Activated CD8-positive, alpha-beta T cell treated with anti-CD3 and anti-CD28 coated beads, Interleukin-2, amount 10 ng/mL, durations not matched to agents 7 days and 5 days (primary cell): Measurements from ENCODE around the gene RBCK1. TPM values are rescaled to one million over a fixed set of nuclear protein-coding genes. Genes with fewer than 3 reads are reported as not detected.
A peak's percentile ranks its signal among the peaks of the same experiment; 100 is the strongest.
"Not testable (repeated sequence)": the region's sequence is repeated elsewhere in the genome, so short reads cannot be mapped to it uniquely, and the experiment has no call there.

ENCODE experiments used
- ATAC-seq: fragments of 150-1000 bp; cut with Tn5 transposase; one replicate; pipeline ENCODE4 v1.10.0; 2021; ENCODE audit warnings: moderate library complexity
- CTCF ChIA-PET: fragments of 350-600 bp; sonication (Branson Sonifier 250); formaldehyde crosslinking; loops from one replicate; lab custom pipeline; 2021; ENCODE audit warnings: antibody characterized with exemption; lab: Charles Lee
- POLR2A ChIA-PET: fragments of 350-600 bp; sonication (Branson Sonifier 250); formaldehyde crosslinking; loops from one replicate; lab custom pipeline; 2021; ENCODE audit warnings: antibody characterized with exemption; lab: Charles Lee
- DNase-seq: peaks from one replicate; pipeline ENCODE4 v3.0.0-alpha.2; 2020
- H3K27ac Mint-ChIP-seq: one replicate; pipeline ENCODE4 v1.8.0; 2021; ENCODE audit warnings: mild to moderate bottlenecking, mixed read lengths
- H3K27me3 Mint-ChIP-seq: one replicate; pipeline ENCODE4 v1.8.0; 2021; ENCODE audit warnings: low read depth, mixed read lengths
- H3K36me3 Mint-ChIP-seq: one replicate; pipeline ENCODE4 v1.8.0; 2021; ENCODE audit warnings: low read depth, mixed read lengths
- H3K4me1 Mint-ChIP-seq: one replicate; pipeline ENCODE4 v1.8.0; 2021; ENCODE audit warnings: low read depth, mixed read lengths
- H3K4me3 Mint-ChIP-seq: one replicate; pipeline ENCODE4 v1.8.0; 2021; ENCODE audit warnings: mild to moderate bottlenecking, mixed read lengths
- H3K9me3 Mint-ChIP-seq: one replicate; pipeline ENCODE4 v1.8.0; 2022; ENCODE audit warnings: mixed read lengths; ENCODE audit not compliant: insufficient read depth
- total RNA-seq, 2 experiments: library from RNA; stranded (reverse); gene quantifications; one replicate each; pipeline ENCODE4 v1.2.3, GENCODE V29; 2021

The RBCK1 gene
- total RNA-seq, 2 experiments from 2014 or later: 135 to 149 TPM

GRCh38 chr20:467755-468154 lies 59.7 kb downstream of the RBCK1 start:
- Mint-ChIP-seq H3K4me1 (peaks cover 8% of the 10 kb centered on the region), H3K27me3 (peaks cover 18% of the 10 kb centered on the region), H3K4me3 (no peak overlapping the region), H3K9me3 (peaks cover 20% of the 10 kb centered on the region), H3K36me3 (peaks cover 7% of the 10 kb centered on the region), H3K27ac (no peak overlapping the region)
- POLR2A ChIA-PET: no interaction called here
- DNase-seq: no peak
- CTCF ChIA-PET: interaction anchor here (2.3 kb wide), 1 partner anchor 60 kb away, joined by 6 read pairs; no protein-coding TSS in a partner anchor
- ATAC-seq: no peak

GRCh38 chr20:469746-470490 lies 61.8 kb downstream of the RBCK1 start:
- H3K27me3 Mint-ChIP-seq: peaks cover 16% of the 10 kb centered on the region
- H3K9me3 Mint-ChIP-seq: peaks cover 20% of the 10 kb centered on the region
- peaks cover 6% of the 10 kb centered on the region for H3K4me1 Mint-ChIP-seq
- H3K4me3 Mint-ChIP-seq: no peak overlapping the region
- H3K27ac Mint-ChIP-seq: no peak overlapping the region
- H3K36me3 Mint-ChIP-seq: peaks cover 22% of the 10 kb centered on the region
- CTCF ChIA-PET: no interaction called here
- POLR2A ChIA-PET: interaction anchor here (0.7 kb wide), 1 partner anchor 90 kb away, joined by 3 read pairs; no protein-coding TSS in a partner anchor
- no peak for DNase-seq
- no peak for ATAC-seq

- H3K4me3 Mint-ChIP-seq: no peak overlapping the region
- peaks cover 18% of the 10 kb centered on the region for H3K9me3 Mint-ChIP-seq
- peaks cover 15% of the 10 kb centered on the region for H3K27me3 Mint-ChIP-seq
- POLR2A ChIA-PET: no interaction called here
- no peak overlapping the region for H3K27ac Mint-ChIP-seq
- ATAC-seq (no peak), DNase-seq (no peak)
- H3K4me1 Mint-ChIP-seq: peaks cover 6% of the 10 kb centered on the region
- CTCF ChIA-PET: interaction anchor here (1.0 to 1.4 kb wide), 3 partner anchors 34 to 147 kb away, joined by 3 to 4 read pairs (median 3); partner anchors contain the start of gene SOX12
- peaks cover 26% of the 10 kb centered on the region for H3K36me3 Mint-ChIP-seq
These were observed 64.2 kb downstream of the RBCK1 start for GRCh38 chr20:472137-472846.

GRCh38 chr20:472889-473292 lies 64.8 kb downstream of the RBCK1 start:
- DNase-seq (no peak), ATAC-seq (no peak)
- POLR2A ChIA-PET: no interaction called here
- Mint-ChIP-seq H3K36me3 (peaks cover 26% of the 10 kb centered on the region), H3K9me3 (peaks cover 16% of the 10 kb centered on the region), H3K4me1 (peaks cover 9% of the 10 kb centered on the region), H3K27me3 (peaks cover 12% of the 10 kb centered on the region), H3K4me3 (no peak overlapping the region), H3K27ac (no peak overlapping the region)
- CTCF ChIA-PET: interaction anchor here (0.6 to 1.4 kb wide), 3 partner anchors 20 to 148 kb away, joined by 3 to 4 read pairs (median 3); partner anchors contain the start of gene SOX12

- H3K4me3 Mint-ChIP-seq: no peak overlapping the region
- CTCF ChIA-PET: no interaction called here
- no peak for ATAC-seq
These were observed 66.5 kb downstream of the RBCK1 start for GRCh38 chr20:474581-474980.

GRCh38 chr20:475463-476357 lies 67.6 kb downstream of the RBCK1 start:
- H3K27ac Mint-ChIP-seq: no peak overlapping the region
- H3K4me3 Mint-ChIP-seq: no peak overlapping the region
- H3K36me3 Mint-ChIP-seq: peaks cover 43% of the 10 kb centered on the region
- H3K9me3 Mint-ChIP-seq: peaks cover 5% of the 10 kb centered on the region
- ChIA-PET CTCF (interaction anchor here (1.3 to 4.7 kb wide), 7 partner anchors 11 to 121 kb away, joined by 3 to 29 read pairs (median 6); no protein-coding TSS in a partner anchor), POLR2A (interaction anchor here (0.9 kb wide), 1 partner anchor 14 kb away, joined by 4 read pairs; no protein-coding TSS in a partner anchor)
- DNase-seq (no peak), ATAC-seq (no peak)
- H3K4me1 Mint-ChIP-seq: peaks cover 35% of the 10 kb centered on the region
- H3K27me3 Mint-ChIP-seq: no peaks in the 10 kb centered on the region

More at GRCh38 chr20:474581-474980, 66.5 kb downstream of the RBCK1 start:
- Mint-ChIP-seq H3K9me3 (peaks cover 16% of the 10 kb centered on the region), H3K36me3 (peaks cover 38% of the 10 kb centered on the region), H3K4me1 (peaks cover 25% of the 10 kb centered on the region), H3K27me3 (peaks cover 6% of the 10 kb centered on the region), H3K27ac (no peak overlapping the region)
- no peak for DNase-seq
- POLR2A ChIA-PET: no interaction called here

- H3K27ac Mint-ChIP-seq, H3K9me3 Mint-ChIP-seq, ATAC-seq, H3K4me3 Mint-ChIP-seq, H3K27me3 Mint-ChIP-seq, DNase-seq: not testable (repeated sequence)
- ChIA-PET POLR2A (interaction anchor here (0.9 to 1.4 kb wide), 3 partner anchors 15 to 179 kb away, joined by 3 to 4 read pairs (median 3); partner anchors contain the start of gene ZCCHC3), CTCF (interaction anchor here (0.9 to 4.7 kb wide), 11 partner anchors 10 to 125 kb away, joined by 3 to 29 read pairs (median 3); no protein-coding TSS in a partner anchor)
- Mint-ChIP-seq H3K4me1 (peaks cover 45% of the 10 kb centered on the region), H3K36me3 (peaks cover 47% of the 10 kb centered on the region)
These were observed 68.6 kb downstream of the RBCK1 start for GRCh38 chr20:476561-477249.

GRCh38 chr20:478010-478948 lies 70.2 kb downstream of the RBCK1 start:
- Mint-ChIP-seq H3K4me1 (peaks cover 49% of the 10 kb centered on the region), H3K36me3 (peaks cover 54% of the 10 kb centered on the region), H3K9me3 (no peaks in the 10 kb centered on the region), H3K27ac (peak overlapping the region; percentile 58), H3K4me3 (no peak overlapping the region), H3K27me3 (no peaks in the 10 kb centered on the region)
- ChIA-PET POLR2A (interaction anchor here (0.5 to 1.6 kb wide), 2 partner anchors 71 to 129 kb away, joined by 3 to 5 read pairs; no protein-coding TSS in a partner anchor), CTCF (interaction anchor here (0.7 to 4.7 kb wide), 11 partner anchors 9 to 123 kb away, joined by 3 to 29 read pairs (median 3); partner anchors contain the start of gene CSNK2A1)
- ATAC-seq (no peak), DNase-seq (no peak)

- H3K27me3 Mint-ChIP-seq: no peaks in the 10 kb centered on the region
- H3K4me1 Mint-ChIP-seq: peaks cover 46% of the 10 kb centered on the region
- H3K36me3 Mint-ChIP-seq: peaks cover 54% of the 10 kb centered on the region
- POLR2A ChIA-PET: interaction anchor here (1.6 kb wide), 1 partner anchor 72 kb away, joined by 5 read pairs; no protein-coding TSS in a partner anchor
- peak overlapping the region; percentile 58 for H3K27ac Mint-ChIP-seq
- CTCF ChIA-PET: interaction anchor here (0.9 to 4.7 kb wide), 9 partner anchors 8 to 167 kb away, joined by 3 to 29 read pairs (median 7); partner anchors contain the start of gene CSNK2A1
- H3K9me3 Mint-ChIP-seq: no peaks in the 10 kb centered on the region
- peak; percentile 62 for ATAC-seq
- H3K4me3 Mint-ChIP-seq: no peak overlapping the region
- peak; percentile 65 for DNase-seq
These were observed 70.9 kb downstream of the RBCK1 start for GRCh38 chr20:478949-479429.
